Measurements from ENCODE around the gene PALLD.
"Not testable (repeated sequence)": the region's sequence is repeated elsewhere in the genome, so short reads cannot be mapped to it uniquely, and the experiment has no call there.

PALLD gene

GRCh38 chr4:168498251-168498650 lies 1.4 kb downstream of the PALLD start:
- no peak for DNase-seq

GRCh38 chr4:168499241-168499640 lies 2.4 kb downstream of the PALLD start:
- no peak for DNase-seq

- no peak for DNase-seq
These were observed 4.6 kb downstream of the PALLD start for GRCh38 chr4:168501407-168501806.

- no peak for DNase-seq
These were observed 6.0 kb downstream of the PALLD start for GRCh38 chr4:168502861-168503260.

GRCh38 chr4:168503652-168504362 lies 7.0 kb downstream of the PALLD start:
- no peak for DNase-seq

- DNase-seq, result no peak
These were observed 7.7 kb downstream of the PALLD start for GRCh38 chr4:168504526-168504925.

- no peak for DNase-seq
These were observed 9.2 kb downstream of the PALLD start for GRCh38 chr4:168506014-168506413.

GRCh38 chr4:168507178-168507815 lies 10.4 kb downstream of the PALLD start:
- no peak for DNase-seq

- DNase-seq, result no peak
These were observed 11.8 kb downstream of the PALLD start for GRCh38 chr4:168508683-168509082.

GRCh38 chr4:168509786-168510185 lies 12.9 kb downstream of the PALLD start:
- no peak for DNase-seq

GRCh38 chr4:168511780-168512489 lies 15.1 kb downstream of the PALLD start:
- DNase-seq, result peak; percentile 37

GRCh38 chr4:168513826-168514225 lies 17.0 kb downstream of the PALLD start:
- DNase-seq, result not testable (repeated sequence)

GRCh38 chr4:168514249-168514852 lies 17.5 kb downstream of the PALLD start:
- no peak for DNase-seq

GRCh38 chr4:168515222-168516011 lies 18.6 kb downstream of the PALLD start:
- DNase-seq, result no peak

GRCh38 chr4:168516841-168517240 lies 20.0 kb downstream of the PALLD start:
- no peak for DNase-seq

- DNase-seq, result no peak
These were observed 22.7 kb downstream of the PALLD start for GRCh38 chr4:168519576-168519975.

- DNase-seq, result no peak
These were observed 24.9 kb downstream of the PALLD start for GRCh38 chr4:168521721-168522120.

GRCh38 chr4:168522356-168522755 lies 25.5 kb downstream of the PALLD start:
- DNase-seq, result no peak

GRCh38 chr4:168522829-168523489 lies 26.1 kb downstream of the PALLD start:
- no peak for DNase-seq

- DNase-seq, result no peak
These were observed 27.2 kb downstream of the PALLD start for GRCh38 chr4:168524006-168524405.

GRCh38 chr4:168524897-168525296 lies 28.0 kb downstream of the PALLD start:
- no peak for DNase-seq

GRCh38 chr4:168527560-168527959 lies 30.7 kb downstream of the PALLD start:
- DNase-seq, result no peak

Measured in stimulated activated CD4-positive, alpha-beta T cell treated with anti-CD3 and anti-CD28 coated beads, Interleukin-12 subunit alpha, Interleukin-12 subunit beta, amount 100 ng/mL, for 4 hours (primary cell).